Cardiac fibroblast (primary cell): ENCODE data around the gene PLPP4.

Source experiments
- DNase-seq, 2 donors: peaks; one replicate each; pipeline versions ENCODE4 v3.0.0 to v3.0.0-alpha.2; 2010; ENCODE audit warnings: low read depth in 2 of 2
- H3K4me3 ChIP-seq, 2 donors: replicated peaks in 1 of 2; 1 replicate in 1 of 2; 2 replicates in 1 of 2; pipeline ENCODE4 v1.5.1; 2011; ENCODE audit warnings: low read depth in 2 of 2, low read length in 2 of 2, mild to moderate bottlenecking in 2 of 2, moderate library complexity in 1 of 2
- TF ChIP-seq, protein P1 (sequence below): IDR thresholded peaks from one replicate; pipeline ENCODE4 v1.5.1; 2011; ENCODE audit warnings: low read depth, mild to moderate bottlenecking, low read length, inconsistent platforms

Gene PLPP4

DNA sequence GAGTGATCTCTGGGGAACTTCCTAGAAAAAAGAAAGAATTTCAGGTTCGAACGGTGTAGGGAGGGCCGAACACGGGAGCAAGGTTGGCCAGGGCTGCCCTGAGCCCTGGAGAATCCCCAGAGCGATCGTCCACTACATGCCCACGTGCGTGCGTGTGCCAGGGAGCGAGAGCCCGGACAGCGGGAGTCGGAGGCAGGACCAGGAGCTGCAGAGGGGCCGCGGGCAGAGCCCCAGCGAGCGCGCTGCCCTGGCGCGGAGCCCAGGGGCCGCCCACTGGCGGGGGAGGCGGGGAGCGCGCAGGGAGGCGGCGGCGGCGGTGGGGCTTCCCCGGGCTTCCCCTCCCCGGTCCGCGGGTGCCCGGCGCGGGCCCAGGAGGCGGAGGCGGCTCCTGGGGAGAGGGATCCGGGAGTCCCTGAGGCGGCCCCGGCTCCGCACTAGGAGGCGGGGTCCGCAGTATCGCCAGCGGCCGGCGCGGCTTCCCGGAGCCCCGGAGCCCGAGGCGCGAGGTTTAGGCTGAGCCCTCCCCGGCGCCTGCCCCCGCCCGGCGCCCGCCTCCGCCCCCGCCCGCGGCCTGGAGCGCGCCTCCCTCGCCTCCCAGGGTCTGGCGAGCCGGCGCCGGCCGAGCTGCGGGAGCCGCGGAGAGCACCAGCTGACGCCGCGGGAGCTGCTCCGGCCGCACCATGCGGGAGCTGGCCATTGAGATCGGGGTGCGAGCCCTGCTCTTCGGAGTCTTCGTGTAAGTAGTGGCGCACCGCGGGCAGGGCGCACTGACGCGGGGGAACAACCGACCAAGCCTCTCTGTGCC, at the start of gene PLPP4:
Gene PLPP4, plus strand, starts transcription at position 602 of the 805 bp plus-strand sequence. Its CDS starts 79 bp downstream, at position 681.
- H3K4me3 ChIP-seq: peak within 1 kb of the TSS; percentile 46
- TF ChIP-seq, protein P1, sequence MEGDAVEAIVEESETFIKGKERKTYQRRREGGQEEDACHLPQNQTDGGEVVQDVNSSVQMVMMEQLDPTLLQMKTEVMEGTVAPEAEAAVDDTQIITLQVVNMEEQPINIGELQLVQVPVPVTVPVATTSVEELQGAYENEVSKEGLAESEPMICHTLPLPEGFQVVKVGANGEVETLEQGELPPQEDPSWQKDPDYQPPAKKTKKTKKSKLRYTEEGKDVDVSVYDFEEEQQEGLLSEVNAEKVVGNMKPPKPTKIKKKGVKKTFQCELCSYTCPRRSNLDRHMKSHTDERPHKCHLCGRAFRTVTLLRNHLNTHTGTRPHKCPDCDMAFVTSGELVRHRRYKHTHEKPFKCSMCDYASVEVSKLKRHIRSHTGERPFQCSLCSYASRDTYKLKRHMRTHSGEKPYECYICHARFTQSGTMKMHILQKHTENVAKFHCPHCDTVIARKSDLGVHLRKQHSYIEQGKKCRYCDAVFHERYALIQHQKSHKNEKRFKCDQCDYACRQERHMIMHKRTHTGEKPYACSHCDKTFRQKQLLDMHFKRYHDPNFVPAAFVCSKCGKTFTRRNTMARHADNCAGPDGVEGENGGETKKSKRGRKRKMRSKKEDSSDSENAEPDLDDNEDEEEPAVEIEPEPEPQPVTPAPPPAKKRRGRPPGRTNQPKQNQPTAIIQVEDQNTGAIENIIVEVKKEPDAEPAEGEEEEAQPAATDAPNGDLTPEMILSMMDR: no peak
- DNase-seq: peak in 1 of 2 donors; percentile 39

DNA sequence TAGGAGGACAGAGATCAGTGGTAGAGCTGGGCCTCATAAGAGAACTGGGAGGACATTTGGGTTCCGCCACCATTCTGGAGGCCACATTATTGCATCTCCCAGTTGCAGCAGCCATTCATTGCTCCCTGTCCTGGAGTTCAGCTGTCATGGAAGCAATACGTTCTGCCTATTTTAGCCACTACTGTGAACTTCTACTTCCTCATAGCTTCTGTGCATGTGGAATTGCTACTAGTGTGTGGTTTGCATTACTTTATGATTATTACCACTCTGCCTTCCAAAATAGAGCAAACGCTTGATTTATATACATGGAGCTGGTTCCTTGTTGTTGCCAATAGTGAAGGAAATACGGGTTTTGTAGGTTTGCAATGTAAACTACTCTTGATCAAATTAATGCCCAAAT, 47.2 kb upstream of the PLPP4 start:
- TF ChIP-seq, protein P1: no peak
- no peak for DNase-seq
- no peak overlapping the region for H3K4me3 ChIP-seq

DNA sequence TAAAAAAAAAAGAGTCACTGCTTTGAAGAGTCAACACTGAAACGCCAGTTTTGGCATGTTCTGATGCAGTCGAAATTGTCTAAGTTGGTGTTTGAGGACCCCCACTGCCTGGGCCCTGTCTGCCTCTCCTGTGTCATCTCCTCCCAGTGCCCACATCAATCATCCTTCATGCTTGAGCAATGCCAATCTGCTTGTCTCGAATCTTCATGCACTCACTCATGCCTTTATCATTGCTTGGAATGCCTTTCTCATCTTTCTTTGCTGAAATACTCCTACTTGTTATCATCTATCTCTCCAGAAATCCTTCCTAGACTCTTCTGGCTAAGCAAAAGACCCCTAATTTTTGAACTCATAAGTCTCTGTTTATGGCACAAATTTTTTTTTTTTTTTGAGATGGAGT, 42.1 kb upstream of the PLPP4 start:
- no peak for DNase-seq
- H3K4me3 ChIP-seq: no peak overlapping the region
- TF ChIP-seq, protein P1: no peak

DNA sequence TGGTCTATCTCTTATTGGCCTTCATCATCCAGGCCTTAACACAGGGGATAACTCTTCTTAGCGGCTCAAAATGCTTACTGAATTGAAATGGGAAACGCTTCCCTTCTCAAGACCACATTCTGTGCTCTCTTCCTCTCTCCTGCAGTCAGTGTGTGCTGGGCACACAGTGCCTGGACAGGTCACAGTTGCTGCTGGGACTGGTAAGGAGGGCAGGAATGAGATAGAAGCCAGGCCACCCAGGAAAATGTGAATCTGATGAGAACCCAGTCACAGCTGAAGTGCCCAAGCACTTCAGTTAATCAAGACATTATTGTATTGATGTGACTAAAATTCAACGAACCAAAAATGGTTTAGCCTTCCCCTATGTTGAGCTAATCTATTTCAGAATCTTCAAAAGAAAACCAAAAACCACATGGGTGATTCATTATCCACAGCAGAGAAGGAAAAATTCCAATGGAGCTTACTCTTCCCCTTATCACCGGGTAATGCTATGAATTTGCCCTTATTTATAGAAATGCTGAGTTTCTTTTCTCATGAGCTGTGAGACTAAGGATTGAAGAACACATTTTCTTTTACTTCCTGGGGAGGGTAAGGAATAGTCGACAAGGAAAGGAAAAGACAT, 41.2 kb upstream of the PLPP4 start:
- TF ChIP-seq, protein P1: no peak
- peak; percentile 43 to 60 for DNase-seq
- H3K4me3 ChIP-seq: no peak overlapping the region

DNA sequence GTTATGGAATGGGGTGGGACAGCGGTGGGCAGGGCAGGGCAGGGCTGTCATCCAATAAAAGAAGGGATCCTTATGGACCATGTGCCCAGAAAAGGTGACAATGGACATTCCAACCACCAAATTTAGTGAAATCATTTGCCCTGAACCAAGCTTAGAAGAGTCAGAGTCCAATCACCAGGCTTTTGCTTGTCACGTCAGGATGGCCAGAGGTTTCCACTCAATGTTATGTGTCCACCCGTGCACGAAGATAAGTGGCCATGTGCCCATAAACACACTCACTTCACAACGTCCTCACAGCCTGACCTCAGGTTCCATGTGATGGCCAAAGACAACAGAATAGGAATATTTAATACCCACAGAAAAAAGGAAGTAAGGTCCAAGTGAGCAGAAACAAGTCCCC, 36.6 kb upstream of the PLPP4 start:
- H3K4me3 ChIP-seq: no peak overlapping the region
- no peak for DNase-seq
- TF ChIP-seq, protein P1: no peak

DNA sequence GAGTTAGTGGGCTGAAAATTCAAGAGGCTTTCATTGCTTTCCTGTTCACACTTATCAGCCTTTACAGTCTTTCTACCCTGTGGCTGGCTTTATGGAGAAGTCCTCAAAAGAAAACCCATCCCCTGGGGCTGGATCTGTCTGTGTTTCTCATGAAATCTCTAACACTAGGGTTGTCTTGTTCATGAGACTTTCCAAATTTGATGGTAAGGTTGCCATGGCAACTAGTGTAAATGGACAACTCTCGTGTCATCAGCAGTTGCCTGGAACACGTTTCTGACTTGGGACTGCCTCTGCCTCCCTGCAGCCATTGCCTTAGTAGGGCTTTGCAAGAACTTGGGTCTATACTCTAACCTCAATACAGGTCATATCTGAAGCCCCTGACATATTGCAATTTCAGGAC, 35.8 kb upstream of the PLPP4 start:
- no peak overlapping the region for H3K4me3 ChIP-seq
- no peak for DNase-seq
- TF ChIP-seq, protein P1: no peak
